Vagina (tissue), 2 donors: ENCODE results near the gene PIP5K1C.

Experiments
- POLR2AphosphoS5 ChIP-seq, 2 donors: sonication (generic); formaldehyde crosslinking; IDR thresholded peaks; one replicate each; pipeline ENCODE4 v1.9.0; 2017; ENCODE audit warnings: antibody characterized with exemption in 2 of 2, mild to moderate bottlenecking in 2 of 2, low read depth in 1 of 2; ENCODE audit not compliant: insufficient read depth in 1 of 2
- TF ChIP-seq, protein P1 (sequence below), 3 experiments: fragments of 450-650 bp in 2 of 3; fragments of 200-600 bp in 1 of 3; sonication (generic) in 1 of 3; IDR thresholded peaks; one replicate each; pipeline ENCODE4 v1.5.1; 2017 to 2019; ENCODE audit warnings: antibody characterized with exemption in 3 of 3, mild to moderate bottlenecking in 2 of 3, moderate library complexity in 2 of 3

GRCh38 chr19:3636506-3636905, 63.8 kb downstream of the PIP5K1C start:
- TF ChIP-seq, protein P1, sequence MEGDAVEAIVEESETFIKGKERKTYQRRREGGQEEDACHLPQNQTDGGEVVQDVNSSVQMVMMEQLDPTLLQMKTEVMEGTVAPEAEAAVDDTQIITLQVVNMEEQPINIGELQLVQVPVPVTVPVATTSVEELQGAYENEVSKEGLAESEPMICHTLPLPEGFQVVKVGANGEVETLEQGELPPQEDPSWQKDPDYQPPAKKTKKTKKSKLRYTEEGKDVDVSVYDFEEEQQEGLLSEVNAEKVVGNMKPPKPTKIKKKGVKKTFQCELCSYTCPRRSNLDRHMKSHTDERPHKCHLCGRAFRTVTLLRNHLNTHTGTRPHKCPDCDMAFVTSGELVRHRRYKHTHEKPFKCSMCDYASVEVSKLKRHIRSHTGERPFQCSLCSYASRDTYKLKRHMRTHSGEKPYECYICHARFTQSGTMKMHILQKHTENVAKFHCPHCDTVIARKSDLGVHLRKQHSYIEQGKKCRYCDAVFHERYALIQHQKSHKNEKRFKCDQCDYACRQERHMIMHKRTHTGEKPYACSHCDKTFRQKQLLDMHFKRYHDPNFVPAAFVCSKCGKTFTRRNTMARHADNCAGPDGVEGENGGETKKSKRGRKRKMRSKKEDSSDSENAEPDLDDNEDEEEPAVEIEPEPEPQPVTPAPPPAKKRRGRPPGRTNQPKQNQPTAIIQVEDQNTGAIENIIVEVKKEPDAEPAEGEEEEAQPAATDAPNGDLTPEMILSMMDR (IDR thresholded peaks at IDR 0.05) = no peak
- TF ChIP-seq POLR2AphosphoS5 (IDR thresholded peaks at IDR 0.05; ENCODE audit: insufficient read depth in 1 of 2, low read depth in 1 of 2) = no peak
